IPS-NIHi7 (cell line): ENCODE results near the gene GAGE10.
"Not testable (repeated sequence)": the region's sequence is repeated elsewhere in the genome, so short reads cannot be mapped to it uniquely, and the experiment has no call there.

Experiments
- DNase-seq: peaks from one replicate; pipeline ENCODE4 v3.0.0; 2012; ENCODE audit warnings: mixed read lengths; ENCODE audit errors: extremely low spot score

GAGE10 gene

DNA sequence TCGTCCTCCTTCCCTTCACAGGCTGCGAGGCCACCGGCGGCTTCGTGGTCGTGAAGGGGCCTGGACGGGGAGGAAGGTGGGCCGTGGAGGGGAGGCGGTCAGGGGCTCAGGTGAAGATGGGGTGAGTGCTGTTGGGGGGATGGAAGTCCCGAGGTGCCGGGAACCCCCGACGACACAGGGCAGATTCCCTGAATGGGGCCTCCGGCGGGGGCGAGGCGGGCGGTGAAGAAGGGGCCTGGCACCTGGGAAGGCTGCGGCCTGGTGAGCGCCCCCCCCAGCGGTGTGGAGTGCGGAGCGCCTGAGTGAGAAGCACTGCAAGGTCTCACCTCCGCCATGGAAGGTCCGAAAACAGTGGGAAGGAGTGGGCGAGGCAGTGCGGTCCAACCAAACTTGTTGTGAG is 18.8 kb downstream of the GAGE10 start:
- not testable (repeated sequence) for DNase-seq

DNA sequence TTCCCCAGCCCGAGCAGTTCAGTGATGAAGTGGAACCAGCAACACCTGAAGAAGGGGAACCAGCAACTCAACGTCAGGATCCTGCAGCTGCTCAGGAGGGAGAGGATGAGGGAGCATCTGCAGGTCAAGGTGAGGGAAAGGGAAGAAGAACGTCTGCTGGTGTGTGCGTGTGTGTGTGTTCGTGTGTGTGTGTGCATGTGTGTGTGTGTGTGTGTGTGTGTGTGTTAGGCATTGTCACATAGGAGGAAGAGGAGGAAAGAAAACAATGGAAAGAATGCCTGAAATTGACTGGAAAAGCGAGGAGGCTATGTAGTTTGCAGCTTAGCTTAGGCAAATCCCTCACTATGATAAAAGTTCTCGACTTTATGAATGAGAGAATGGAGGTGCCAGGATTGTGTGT is 20.3 kb downstream of the GAGE10 start:
- not testable (repeated sequence) for DNase-seq

DNA sequence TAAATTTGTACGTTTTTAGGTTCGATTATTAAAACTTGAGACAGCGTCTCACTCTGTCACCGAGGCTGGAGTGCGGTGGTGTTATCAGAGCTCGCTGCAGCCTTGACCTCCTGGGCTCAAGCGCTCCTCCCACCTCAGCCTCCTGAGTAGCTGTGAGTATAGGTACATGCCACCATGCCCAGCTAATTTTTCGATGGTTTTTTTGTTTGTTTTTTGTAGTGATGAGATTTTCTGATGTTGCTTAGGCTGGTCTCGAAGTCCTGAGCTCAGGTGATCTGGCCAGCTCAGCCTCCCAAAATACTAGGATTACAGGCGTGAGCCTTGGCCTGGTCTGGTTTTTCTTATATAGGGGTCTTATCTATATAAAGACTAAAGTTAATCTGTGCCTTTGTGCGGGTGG is 27.0 kb downstream of the GAGE10 start:
- not testable (repeated sequence) for DNase-seq

DNA sequence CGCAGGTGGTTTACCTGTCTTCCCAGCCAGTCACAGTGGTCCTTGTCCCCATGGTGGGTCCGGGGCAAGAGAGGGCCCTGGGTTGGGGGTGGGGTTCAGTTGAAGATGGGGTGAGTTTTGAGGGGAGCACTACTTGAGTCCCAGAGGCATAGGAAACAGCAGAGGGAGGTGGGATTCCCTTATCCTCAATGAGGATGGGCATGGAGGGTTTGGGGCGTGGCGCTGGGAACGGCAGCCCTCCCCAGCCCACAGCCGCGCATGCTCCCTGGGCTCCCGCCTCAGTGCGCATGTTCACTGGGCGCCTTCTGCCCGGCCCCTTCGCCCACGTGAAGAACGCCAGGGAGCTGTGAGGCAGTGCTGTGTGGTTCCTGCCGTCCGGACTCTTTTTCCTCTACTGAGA is 27.8 kb downstream of the GAGE10 start, which contains the start of gene GAGE13:
Gene GAGE13, plus strand, starts transcription at position 301 of the 400 bp plus-strand sequence. CDS start 1,156 bp downstream, outside the sequence.
- DNase-seq, result not testable (repeated sequence)

DNA sequence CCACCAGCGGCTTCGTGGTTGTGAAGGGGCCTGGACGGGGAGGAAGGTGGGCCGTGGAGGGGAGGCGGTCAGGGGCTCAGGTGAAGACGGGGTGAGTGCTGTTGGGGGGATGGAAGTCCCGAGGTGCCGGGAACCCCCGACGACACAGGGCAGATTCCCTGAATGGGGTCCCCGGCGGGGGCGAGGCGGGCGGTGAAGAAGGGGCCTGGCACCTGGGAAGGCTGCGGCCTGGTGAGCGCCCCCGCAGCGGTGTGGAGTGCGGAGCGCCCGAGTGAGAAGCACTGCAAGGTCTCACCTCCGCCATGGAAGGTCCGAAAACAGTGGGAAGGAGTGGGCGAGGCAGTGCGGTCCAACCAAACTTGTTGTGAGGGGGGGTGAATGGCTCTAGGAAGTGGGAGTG is 28.4 kb downstream of the GAGE10 start:
- DNase-seq, result not testable (repeated sequence)

DNA sequence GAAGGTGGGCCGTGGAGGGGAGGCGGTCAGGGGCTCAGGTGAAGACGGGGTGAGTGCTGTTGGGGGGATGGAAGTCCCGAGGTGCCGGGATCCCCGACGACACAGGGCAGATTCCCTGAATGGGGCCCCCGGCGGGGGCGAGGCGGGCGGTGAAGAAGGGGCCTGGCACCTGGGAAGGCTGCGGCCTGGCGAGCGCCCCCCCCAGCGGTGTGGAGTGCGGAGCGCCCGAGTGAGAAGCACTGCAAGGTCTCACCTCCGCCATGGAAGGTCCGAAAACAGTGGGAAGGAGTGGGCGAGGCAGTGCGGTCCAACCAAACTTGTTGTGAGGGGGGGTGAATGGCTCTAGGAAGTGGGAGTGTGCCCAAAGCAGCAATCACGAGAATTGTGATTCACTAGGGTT is 38.0 kb downstream of the GAGE10 start:
- DNase-seq, result not testable (repeated sequence)

DNA sequence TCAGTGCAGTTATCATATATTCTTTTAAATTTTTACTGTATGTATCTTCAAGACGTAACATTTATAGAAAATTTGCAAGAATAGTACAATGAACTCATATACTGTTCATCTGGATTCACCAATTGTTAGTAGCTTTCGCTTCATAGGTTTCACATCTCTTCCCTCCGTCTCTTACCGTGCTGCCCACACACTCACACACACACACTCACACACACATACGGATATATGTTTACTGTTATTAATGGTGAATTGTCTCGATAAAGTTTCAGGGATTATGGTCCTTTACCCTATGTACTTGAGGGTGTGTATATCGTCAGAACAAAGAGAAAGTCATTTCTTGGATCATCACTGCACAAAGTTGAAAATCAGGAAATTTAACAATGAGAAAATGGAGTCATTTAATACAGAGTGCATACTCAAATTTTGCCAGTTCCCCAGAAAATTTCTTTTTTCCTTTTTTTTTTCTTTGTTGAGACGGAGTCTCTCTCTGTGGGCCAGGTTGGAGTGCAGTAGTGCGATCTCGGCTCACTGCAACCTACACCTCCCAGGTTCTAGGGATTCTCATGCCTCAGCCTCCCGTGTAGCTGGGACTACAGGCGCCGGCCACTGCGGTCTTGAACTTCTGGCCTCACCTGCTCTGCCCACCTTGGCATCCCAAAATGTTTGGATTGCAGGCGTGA is 41.2 kb downstream of the GAGE10 start:
- not testable (repeated sequence) for DNase-seq

DNA sequence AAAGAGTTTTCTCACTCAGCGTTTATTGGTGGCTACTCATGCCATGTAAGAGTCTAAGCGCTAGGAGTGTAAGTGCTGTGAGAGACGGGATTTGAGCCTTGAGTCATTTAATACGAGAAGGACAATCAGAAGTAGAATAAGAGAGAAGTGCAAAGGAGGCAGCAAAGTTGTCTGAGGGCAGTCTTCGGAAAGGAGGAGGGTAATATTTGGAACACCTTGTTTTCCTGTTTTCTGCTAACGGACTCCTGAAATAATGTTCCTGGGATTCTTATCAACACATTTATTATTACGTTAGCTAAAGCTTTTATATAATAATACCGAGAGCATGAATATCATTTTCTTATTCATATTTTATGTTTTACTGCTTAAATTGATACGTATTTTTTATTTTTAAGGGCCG is 42.0 kb downstream of the GAGE10 start:
- DNase-seq, result not testable (repeated sequence)

DNA sequence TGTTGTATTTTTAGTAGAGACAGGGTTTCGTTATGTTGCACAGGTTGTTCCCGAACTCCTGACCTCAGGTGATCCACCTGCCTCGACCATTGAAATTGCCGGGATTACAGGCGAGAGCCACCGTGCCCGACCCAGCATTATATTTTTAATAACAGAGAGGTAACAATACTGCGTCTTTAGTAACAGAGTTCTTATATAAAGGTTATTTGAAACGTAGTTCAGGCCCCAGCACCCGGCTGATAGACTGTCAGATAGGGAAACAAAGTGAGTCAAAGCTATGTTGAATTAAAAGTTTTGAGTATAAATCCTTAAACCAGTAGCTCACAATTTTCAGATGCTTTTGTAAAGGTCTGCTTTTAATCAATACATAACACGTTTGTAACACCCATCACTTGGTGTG is 42.7 kb downstream of the GAGE10 start:
- not testable (repeated sequence) for DNase-seq
